HEK293T (cell line): ENCODE data around the gene BPIFB3.

ENCODE experiments used
- ARNT ChIP-seq: fragments of 450-650 bp; IDR thresholded peaks from 2 replicates; pipeline ENCODE4 v1.6.1; 2017; ENCODE audit warnings: mild to moderate bottlenecking
- BHLHE40 ChIP-seq: fragments of 450-650 bp; IDR thresholded peaks from 2 replicates; pipeline ENCODE4 v1.6.1; 2016; ENCODE audit warnings: mild to moderate bottlenecking, moderate library complexity, borderline replicate concordance
- FOXK2 ChIP-seq: fragments of 450-650 bp; IDR thresholded peaks from 2 replicates; pipeline ENCODE4 v1.6.1; 2016; ENCODE audit warnings: mild to moderate bottlenecking
- FOXM1 ChIP-seq: fragments of 450-650 bp; IDR thresholded peaks from 2 replicates; pipeline ENCODE4 v1.6.1; 2017; ENCODE audit warnings: mild to moderate bottlenecking, borderline replicate concordance
- L3MBTL2 ChIP-seq: fragments of 450-650 bp; conservative IDR thresholded peaks from 2 replicates; pipeline ENCODE4 v1.6.1; 2016; ENCODE audit warnings: mild to moderate bottlenecking
- LEF1 ChIP-seq: fragments of 450-650 bp; IDR thresholded peaks from 2 replicates; pipeline ENCODE4 v1.6.1; 2017; ENCODE audit warnings: mild to moderate bottlenecking, borderline replicate concordance
- NFRKB ChIP-seq: fragments of 450-650 bp; IDR thresholded peaks from 2 replicates; pipeline ENCODE4 v1.6.1; 2016; ENCODE audit warnings: mild to moderate bottlenecking, moderate library complexity
- SP1 ChIP-seq: fragments of 450-650 bp; IDR thresholded peaks from 2 replicates; pipeline ENCODE4 v1.6.1; 2017
- SUZ12 ChIP-seq: fragments of 450-650 bp; IDR thresholded peaks from 2 replicates; pipeline ENCODE4 v1.6.1; 2016; ENCODE audit warnings: mild to moderate bottlenecking
- TARDBP ChIP-seq: fragments of 450-650 bp; IDR thresholded peaks from 2 replicates; pipeline ENCODE4 v1.6.1; 2016
- ZNF384 ChIP-seq: fragments of 450-650 bp; IDR thresholded peaks from 2 replicates; pipeline ENCODE4 v1.6.1; 2016
- TF ChIP-seq, protein P1 (sequence below): fragments of 450-650 bp; IDR thresholded peaks from 2 replicates; pipeline ENCODE4 v1.6.1; 2016

DNA sequence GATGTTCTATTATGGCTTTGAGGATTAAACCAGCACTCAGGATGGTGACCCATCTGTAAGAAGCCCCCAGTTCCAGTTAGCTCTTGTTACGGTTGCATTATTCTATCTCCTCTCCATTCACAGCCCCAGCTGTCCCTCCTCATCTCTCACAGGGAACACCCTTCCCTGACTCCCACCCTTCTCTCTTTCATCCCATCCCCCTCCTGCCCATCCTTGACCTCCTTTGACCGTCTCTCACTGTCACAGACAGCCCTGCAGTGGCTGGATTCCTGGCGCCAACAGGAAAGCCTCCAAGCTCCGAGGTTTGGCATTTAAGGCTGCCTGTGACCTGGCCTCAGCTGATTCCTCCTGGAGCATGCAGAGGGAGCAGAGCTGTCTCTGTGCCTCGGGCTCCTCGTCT is 21.6 kb downstream of the BPIFB3 start:
- TF ChIP-seq SUZ12 = no peak
- no peak for TF ChIP-seq NFRKB
- TF ChIP-seq L3MBTL2 = no peak
- TF ChIP-seq FOXM1 = no peak
- no peak for TF ChIP-seq ZNF384
- no peak for TF ChIP-seq FOXK2
- TF ChIP-seq ARNT = no peak
- no peak for TF ChIP-seq SP1
- TF ChIP-seq, protein P1, sequence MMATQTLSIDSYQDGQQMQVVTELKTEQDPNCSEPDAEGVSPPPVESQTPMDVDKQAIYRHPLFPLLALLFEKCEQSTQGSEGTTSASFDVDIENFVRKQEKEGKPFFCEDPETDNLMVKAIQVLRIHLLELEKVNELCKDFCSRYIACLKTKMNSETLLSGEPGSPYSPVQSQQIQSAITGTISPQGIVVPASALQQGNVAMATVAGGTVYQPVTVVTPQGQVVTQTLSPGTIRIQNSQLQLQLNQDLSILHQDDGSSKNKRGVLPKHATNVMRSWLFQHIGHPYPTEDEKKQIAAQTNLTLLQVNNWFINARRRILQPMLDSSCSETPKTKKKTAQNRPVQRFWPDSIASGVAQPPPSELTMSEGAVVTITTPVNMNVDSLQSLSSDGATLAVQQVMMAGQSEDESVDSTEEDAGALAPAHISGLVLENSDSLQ = no peak
- no peak for TF ChIP-seq BHLHE40
- TF ChIP-seq LEF1 = no peak
- no peak for TF ChIP-seq TARDBP
